ENCODE measurements around the gene CDH13. TPM values are rescaled to one million over a fixed set of nuclear protein-coding genes. Genes with fewer than 3 reads are reported as not detected.

The CDH13 gene
- total and polyA plus RNA-seq, 9 of the 15 experiments (the other 6 are each of a cell fraction or from before 2014, with no cell fraction given), result 0.03 TPM; not detected in 8

- FAIRE-seq (no peak), DNase-seq (ENCODE audit: extremely low read depth in 1 of 4, low spot score in 3 of 4) (no peak), ATAC-seq (no peak)
- Histone ChIP-seq H3K9me1 (ENCODE audit: control insufficient read depth, insufficient read depth, low read length) (no peaks in the 10 kb centered on the region), H3K9ac (ENCODE audit: insufficient read depth in 1 of 2, low read depth in 2 of 2, low read length in 2 of 2) (no peak overlapping the region), H3K27me3 (ENCODE audit: control insufficient read depth in 2 of 2, insufficient read depth in 2 of 2, low read length in 2 of 2) (peaks cover 52 to 57% of the 10 kb centered on the region in 2 experiments), H3K9me3 (replicated peaks; ENCODE audit: control insufficient read depth, insufficient read depth, low read depth, low read length) (no peaks in the 10 kb centered on the region), H3K4me1 (replicated peaks in 1 of 2; ENCODE audit: control insufficient read depth in 2 of 2, insufficient read depth in 2 of 2, low read length in 2 of 2) (no peaks in the 10 kb centered on the region), H3K79me2 (ENCODE audit: control insufficient read depth, insufficient read depth, low read length) (no peaks in the 10 kb centered on the region), H3K27ac (ENCODE audit: extremely low read depth, low read depth, low read length) (no peak overlapping the region), H3K4me2 (ENCODE audit: insufficient read depth, low read length) (no peak overlapping the region), H3K36me3 (ENCODE audit: control insufficient read depth, insufficient read depth, low read length) (no peaks in the 10 kb centered on the region), H2AFZ (ENCODE audit: low read depth, low read length) (no peak overlapping the region), H4K20me1 (replicated peaks; ENCODE audit: control insufficient read depth, insufficient read depth, low read length) (no peaks in the 10 kb centered on the region), H3K4me3 (no peak overlapping the region)
- ChIA-PET POLR2A (no interaction called here), CTCF (ENCODE audit: low intra/inter-chr PET ratio) (no interaction called here)
- BruUV-seq (replicated peaks), result no TSS peak
- in situ Hi-C loops (cut with MboI) (no loop called here), intact Hi-C loops (cut with micrococcal nuclease) (no loop called here)
- TF ChIP-seq FOS (IDR thresholded peaks at IDR 0.05; ENCODE audit: extremely low read depth, insufficient read length) (no peak), ZNF134 (CRISPR knock-in tag; conservative IDR thresholded peaks at IDR 0.05) (no peak), SIRT6 (IDR thresholded peaks at IDR 0.05; ENCODE audit: low read depth, low read length) (no peak)
- 2% methylated on average over 8 of the region's 8 CpGs for WGBS (ENCODE audit: insufficient coverage, low coverage, missing lambda C conversion rate)
Observed at GRCh38 chr16:83845263-83845662, 1218.5 kb downstream of the CDH13 start.

DNA sequence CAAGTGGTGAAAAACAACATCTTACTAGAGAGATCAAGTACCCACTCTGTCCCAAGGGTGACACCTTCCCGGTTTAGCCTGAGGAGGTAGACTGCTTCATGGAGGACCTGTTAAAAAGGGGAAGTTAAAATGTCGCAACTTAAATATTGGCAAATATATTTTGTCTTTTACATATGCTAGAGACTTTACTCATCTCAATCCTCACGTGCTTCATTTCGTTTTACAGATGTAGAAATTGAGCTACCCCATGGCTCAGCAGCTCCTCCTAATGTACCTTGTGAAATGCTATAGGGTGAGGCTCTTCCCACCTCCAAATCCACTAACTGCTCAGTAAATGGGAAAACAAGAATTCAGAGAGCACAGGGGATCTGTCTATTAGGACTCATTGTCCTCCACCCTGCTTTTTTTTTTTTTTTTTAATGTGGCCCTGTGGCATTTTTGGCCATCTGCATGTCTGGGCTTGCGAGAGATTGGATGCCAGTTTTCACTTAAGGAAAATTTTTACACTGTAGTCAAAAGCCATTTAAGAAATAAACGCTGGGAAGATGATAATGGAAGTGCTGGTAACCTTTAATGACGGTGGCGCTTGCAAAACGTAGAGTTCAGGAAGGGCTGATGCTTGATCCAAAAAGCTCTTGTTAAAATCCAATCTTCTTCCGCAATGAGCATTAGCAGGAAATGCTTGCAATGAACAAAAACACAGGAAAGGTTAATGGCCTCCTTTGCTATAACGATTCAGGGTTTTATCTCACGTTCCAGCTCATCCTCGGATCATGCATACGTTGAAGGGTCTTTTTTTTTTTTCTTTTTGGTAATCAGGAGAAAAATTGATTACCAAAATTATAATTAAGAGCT, 1220.8 kb downstream of the CDH13 start:
- no TSS peak for BruUV-seq (replicated peaks)
- ATAC-seq (no peak; the same call in 2 of the 3 replicates), DNase-seq (ENCODE audit: extremely low read depth in 1 of 4, low spot score in 3 of 4) (no peak), FAIRE-seq (no peak)
- ChIA-PET POLR2A (interaction anchor here (0.5 to 1.3 kb wide), 2 partner anchors 8 kb away, joined by 3 to 4 read pairs; no protein-coding TSS in a partner anchor), CTCF (ENCODE audit: low intra/inter-chr PET ratio) (no interaction called here)
- Histone ChIP-seq H3K36me3 (ENCODE audit: control insufficient read depth, insufficient read depth, low read length) (no peaks in the 10 kb centered on the region), H3K27ac (ENCODE audit: extremely low read depth, low read depth, low read length) (no peak overlapping the region), H3K27me3 (ENCODE audit: control insufficient read depth in 2 of 2, insufficient read depth in 2 of 2, low read length in 2 of 2) (peaks cover 57% of the 10 kb centered on the region in 2 experiments), H2AFZ (ENCODE audit: low read depth, low read length) (no peak overlapping the region), H3K9ac (ENCODE audit: insufficient read depth in 1 of 2, low read depth in 2 of 2, low read length in 2 of 2) (no peak overlapping the region), H3K4me2 (ENCODE audit: insufficient read depth, low read length) (no peak overlapping the region), H4K20me1 (replicated peaks; ENCODE audit: control insufficient read depth, insufficient read depth, low read length) (no peaks in the 10 kb centered on the region; the same call in 1 of the 2 replicates), H3K9me3 (replicated peaks; ENCODE audit: control insufficient read depth, insufficient read depth, low read depth, low read length) (no peaks in the 10 kb centered on the region), H3K79me2 (ENCODE audit: control insufficient read depth, insufficient read depth, low read length) (no peaks in the 10 kb centered on the region), H3K4me3 (no peak overlapping the region), H3K4me1 (replicated peaks in 1 of 2; ENCODE audit: control insufficient read depth in 2 of 2, insufficient read depth in 2 of 2, low read length in 2 of 2) (no peaks in the 10 kb centered on the region), H3K9me1 (ENCODE audit: control insufficient read depth, insufficient read depth, low read length) (no peaks in the 10 kb centered on the region)
- intact Hi-C loops (cut with micrococcal nuclease), result no loop called here
- in situ Hi-C loops (cut with MboI), result no loop called here
- WGBS (ENCODE audit: insufficient coverage, low coverage, missing lambda C conversion rate), result 3% methylated on average over 14 of the region's 14 CpGs
- no peak for TF ChIP-seq CEBPG (CRISPR knock-in tag; IDR thresholded peaks at IDR 0.05)
- TF ChIP-seq CEBPG (tag; conservative IDR thresholded peaks at IDR 0.05 in 1 of 2, IDR thresholded peaks at IDR 0.05 in 1 of 2), result peak in 1 of 2 experiments; percentile 66; a peak in 2 of 4 replicates
- peak; percentile 64 for TF ChIP-seq CBX8 (IDR thresholded peaks at IDR 0.05; ENCODE audit: borderline replicate concordance, extremely low read depth, low read depth, low read length, poor library complexity, severe bottlenecking)
- peak; percentile 82 for TF ChIP-seq CEBPB (tag; IDR thresholded peaks at IDR 0.05)
- TF ChIP-seq, protein P1, sequence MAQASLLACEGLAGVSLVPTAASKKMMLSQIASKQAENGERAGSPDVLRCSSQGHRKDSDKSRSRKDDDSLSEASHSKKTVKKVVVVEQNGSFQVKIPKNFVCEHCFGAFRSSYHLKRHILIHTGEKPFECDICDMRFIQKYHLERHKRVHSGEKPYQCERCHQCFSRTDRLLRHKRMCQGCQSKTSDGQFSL (CRISPR knock-in tag; IDR thresholded peaks at IDR 0.05), result no peak
- TF ChIP-seq, protein P1 (tag; IDR thresholded peaks at IDR 0.05), result no peak
- TF ChIP-seq FOXK1 (CRISPR knock-in tag; IDR thresholded peaks at IDR 0.05; ENCODE audit: borderline replicate concordance), result no peak

Data from K562 (cell line).